HG03039 (cell line): ENCODE data around the gene ETHE1.
"Not testable (repeated sequence)": the region's sequence is repeated elsewhere in the genome, so short reads cannot be mapped to it uniquely, and the experiment has no call there.

ENCODE experiments used
- ATAC-seq: cut with Tn5 transposase; IDR thresholded peaks from one replicate; pipeline ENCODE4 v1.9.1; 2021; ENCODE audit warnings: mild to moderate bottlenecking, moderate library complexity; ENCODE audit not compliant: unreplicated experiment

ETHE1 gene

GRCh38 chr19:43552616-43553015 is 25.6 kb upstream of the ETHE1 start:
- ATAC-seq, result no peak

DNA sequence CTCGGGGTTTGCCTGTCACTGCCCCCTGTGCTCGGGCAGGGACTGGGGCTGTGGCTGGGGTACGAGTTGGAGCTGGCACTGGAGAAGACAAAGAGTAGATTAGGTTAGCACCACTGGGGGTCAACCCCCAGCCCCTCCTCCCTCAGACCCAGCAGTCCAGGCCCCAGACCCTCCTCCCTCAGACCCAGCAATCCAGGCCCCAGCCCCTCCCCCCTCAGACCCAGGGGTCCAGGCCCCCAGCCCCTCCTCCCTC is 25.1 kb upstream of the ETHE1 start:
- ATAC-seq, result no peak

- no peak for ATAC-seq
Measured at GRCh38 chr19:43551399-43552197, 24.6 kb upstream of the ETHE1 start.

GRCh38 chr19:43548706-43549105 is 21.7 kb upstream of the ETHE1 start:
- no peak for ATAC-seq

GRCh38 chr19:43547926-43548325 is 20.9 kb upstream of the ETHE1 start:
- ATAC-seq, result not testable (repeated sequence)

DNA sequence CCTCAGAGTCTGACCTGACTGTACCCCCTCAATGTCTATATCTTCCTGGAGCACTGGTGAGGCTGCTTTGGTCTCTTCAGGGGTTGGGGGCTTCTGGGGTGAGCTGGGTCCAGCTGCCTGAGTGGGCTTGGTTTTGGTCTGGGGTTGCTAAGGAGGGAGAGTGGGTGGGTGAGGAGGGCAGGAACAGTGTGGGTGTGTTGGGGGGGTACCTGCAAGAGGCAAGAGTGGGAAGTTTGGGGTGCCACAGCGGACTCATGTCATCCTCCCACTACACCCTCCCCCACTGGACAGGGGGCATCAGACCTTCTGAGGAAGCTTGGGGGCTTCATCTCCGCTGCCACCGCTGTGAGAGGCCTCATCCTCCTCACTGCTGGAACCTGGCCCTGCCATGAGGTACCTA is 19.6 kb upstream of the ETHE1 start:
- no peak for ATAC-seq

DNA sequence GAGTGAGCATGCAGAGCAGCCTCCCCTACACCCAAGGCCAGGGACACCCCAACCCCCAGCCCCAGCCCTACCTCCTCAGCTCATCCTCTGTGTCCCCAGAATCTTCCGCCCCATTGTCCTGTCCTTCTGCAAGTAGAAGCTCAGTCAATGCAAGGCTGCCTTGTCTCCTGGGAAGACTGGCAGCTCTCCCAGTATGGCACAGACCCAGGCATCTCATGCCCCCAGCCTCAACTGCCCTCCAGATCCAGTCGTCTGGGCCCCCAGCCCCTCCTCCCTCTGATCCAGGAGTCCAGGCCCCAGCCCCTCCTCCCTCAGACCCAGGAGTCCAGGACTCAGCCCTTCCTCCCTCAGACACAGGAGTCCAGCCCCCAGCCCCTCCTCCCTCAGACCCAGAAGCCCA is 19.0 kb upstream of the ETHE1 start:
- no peak for ATAC-seq

- ATAC-seq, result no peak
Measured at GRCh38 chr19:43545276-43545675, 18.3 kb upstream of the ETHE1 start.

- no peak for ATAC-seq
Measured at GRCh38 chr19:43544077-43544476, 17.1 kb upstream of the ETHE1 start.

- no peak for ATAC-seq
Measured at GRCh38 chr19:43541920-43542650, 15.1 kb upstream of the ETHE1 start.

- no peak for ATAC-seq
Measured at GRCh38 chr19:43540381-43540780, 13.4 kb upstream of the ETHE1 start.

DNA sequence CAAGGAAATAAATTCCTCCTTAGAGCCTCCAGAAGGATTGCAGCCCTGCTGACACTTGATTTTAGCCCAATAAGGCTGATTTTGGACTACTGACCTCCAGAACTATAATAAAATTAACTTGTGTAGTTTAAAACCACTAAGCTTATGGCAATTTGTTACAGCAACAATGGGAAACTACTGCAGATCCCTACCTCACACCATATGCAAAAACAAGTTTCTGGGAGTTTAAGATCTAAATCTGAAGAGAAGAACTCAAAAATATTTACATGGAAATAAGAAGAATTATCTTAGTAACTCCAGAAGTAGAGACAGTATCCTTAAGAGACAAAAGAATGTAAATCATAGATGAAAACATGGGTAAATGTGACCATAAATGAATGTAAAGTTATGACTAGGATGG is 11.9 kb upstream of the ETHE1 start:
- no peak for ATAC-seq

GRCh38 chr19:43534816-43535761 is 8.1 kb upstream of the ETHE1 start:
- ATAC-seq, result no peak

GRCh38 chr19:43534305-43534815 is 7.4 kb upstream of the ETHE1 start:
- no peak for ATAC-seq

GRCh38 chr19:43533546-43534304 is 6.7 kb upstream of the ETHE1 start:
- ATAC-seq, result peak; percentile 56

GRCh38 chr19:43532962-43533545 is 6.1 kb upstream of the ETHE1 start, which contains the start of gene ZNF575:
TSS of gene ZNF575 (plus strand) at chr19:43533188. CDS start at chr19:43534423, 1,235 bp downstream.
- peak; percentile 56 for ATAC-seq

DNA sequence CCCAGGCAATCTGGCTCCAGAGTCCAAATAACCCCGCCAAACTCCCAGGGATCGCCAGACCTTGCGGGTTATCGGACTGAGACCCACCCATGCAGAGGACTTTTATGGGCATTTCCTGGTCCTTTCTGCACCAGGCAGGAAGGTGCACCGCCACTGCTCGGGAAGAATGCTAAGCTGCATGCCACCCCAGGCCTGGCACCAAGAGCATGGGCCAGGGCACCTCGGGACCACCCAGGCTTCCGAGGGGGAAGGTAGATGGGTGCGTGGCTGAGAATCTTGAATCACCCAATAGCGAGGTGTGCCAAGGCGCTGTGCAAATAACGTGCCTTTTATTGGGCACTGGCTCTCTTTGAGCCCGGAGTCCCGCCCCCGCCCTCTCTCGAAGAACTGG is 5.6 kb upstream of the ETHE1 start:
- no peak for ATAC-seq

GRCh38 chr19:43527860-43528622 is 1.0 kb upstream of the ETHE1 start:
- no peak for ATAC-seq
